CD4-positive, alpha-beta T cell treated with Interleukin-17A for 1 hour (primary cell): ENCODE data around the gene PI3.
"Not testable (repeated sequence)": the region's sequence is repeated elsewhere in the genome, so short reads cannot be mapped to it uniquely, and the experiment has no call there.

Experiments
- DNase-seq: peaks from one replicate; pipeline ENCODE4 v3.0.0-alpha.2; 2020

PI3 gene

DNA sequence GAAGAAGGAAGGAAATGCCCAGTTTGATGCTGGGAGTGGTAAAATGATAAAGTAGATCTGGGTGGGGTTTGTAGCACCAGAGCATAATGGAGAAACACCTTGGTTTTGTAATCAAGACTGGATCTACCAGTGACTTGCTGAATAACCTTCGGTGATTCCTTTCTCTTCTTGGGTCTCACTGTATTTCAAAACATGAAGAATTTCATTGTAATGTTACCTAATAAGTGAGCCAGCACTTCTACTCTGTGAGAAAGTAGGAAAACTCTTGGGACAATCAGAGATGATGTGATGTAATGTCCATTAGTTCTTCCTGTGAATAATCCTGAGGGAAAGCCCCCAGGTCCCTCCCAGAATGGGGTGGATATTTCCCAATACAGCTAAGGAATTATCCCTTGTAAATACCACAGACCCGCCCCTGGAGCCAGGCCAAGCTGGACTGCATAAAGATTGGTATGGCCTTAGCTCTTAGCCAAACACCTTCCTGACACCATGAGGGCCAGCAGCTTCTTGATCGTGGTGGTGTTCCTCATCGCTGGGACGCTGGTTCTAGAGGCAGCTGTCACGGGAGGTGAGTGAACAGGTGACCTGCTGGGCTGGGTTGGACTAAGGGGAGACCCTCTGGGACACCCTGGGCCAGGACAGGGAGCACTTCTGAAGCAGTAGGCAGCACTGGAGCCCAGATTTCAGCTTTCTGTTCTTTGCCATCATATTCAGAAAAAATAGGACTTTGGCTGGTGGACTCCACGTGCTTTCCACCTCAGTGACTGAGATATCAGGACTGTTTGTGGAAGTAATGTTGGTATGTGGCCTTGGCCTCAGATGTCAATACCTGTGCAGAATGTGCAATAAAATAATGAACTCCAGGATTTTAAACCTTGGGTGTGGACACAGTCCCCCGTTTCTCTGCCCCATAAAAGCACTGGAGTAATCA, at the start of gene PI3:
Gene PI3, plus strand, starts transcription at position 469 of the 931 bp plus-strand sequence. Its CDS starts 21 bp downstream, at position 490.
- no peak for DNase-seq

GRCh38 chr20:45128099-45128498, 46.6 kb upstream of the PI3 start:
- no peak for DNase-seq

- no peak for DNase-seq
Measured at GRCh38 chr20:45136911-45137310, 37.8 kb upstream of the PI3 start.

DNA sequence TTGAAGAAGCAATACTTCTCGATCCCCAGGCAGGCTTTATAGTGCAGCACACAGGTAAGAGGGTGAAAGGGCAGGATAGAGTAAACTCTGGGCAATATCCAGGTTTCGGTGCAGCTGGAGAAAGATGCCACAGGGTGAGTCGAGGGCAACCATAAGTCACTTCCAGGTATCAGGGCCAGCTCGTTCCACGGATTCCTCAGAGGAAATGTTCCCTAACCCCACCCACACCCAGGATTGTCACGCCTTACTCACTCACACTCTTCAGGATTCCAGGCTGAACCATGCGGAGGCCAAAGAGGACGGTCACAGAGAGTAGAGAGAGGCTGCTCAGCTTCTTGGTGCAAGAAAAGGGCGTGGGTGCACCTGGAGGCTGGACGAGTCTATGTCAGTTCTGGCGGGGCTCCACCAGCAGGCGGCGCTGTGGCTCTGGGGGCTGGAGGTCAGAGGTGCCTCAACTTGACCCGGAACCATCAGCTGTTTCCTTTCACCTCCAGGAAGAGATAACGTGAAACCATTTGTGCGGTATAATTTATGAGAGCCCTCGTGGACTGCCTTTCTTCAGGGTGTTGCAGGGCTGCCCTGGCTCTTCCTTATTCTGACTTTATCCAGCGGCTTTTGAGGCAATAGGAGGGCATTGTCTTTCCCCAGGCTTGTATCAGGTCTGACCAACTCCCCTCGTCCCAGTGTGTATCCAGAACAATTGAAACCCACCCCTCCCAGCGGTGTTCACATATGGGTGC, 36.0 kb upstream of the PI3 start:
- peak; percentile 27 for DNase-seq

- DNase-seq = not testable (repeated sequence)
Measured at GRCh38 chr20:45139733-45140375, 34.8 kb upstream of the PI3 start.

- DNase-seq = no peak
Measured at GRCh38 chr20:45140836-45141235, 33.9 kb upstream of the PI3 start.

GRCh38 chr20:45149062-45149461, 25.6 kb upstream of the PI3 start:
- DNase-seq = no peak

- no peak for DNase-seq
Measured at GRCh38 chr20:45152405-45152804, 22.3 kb upstream of the PI3 start.

GRCh38 chr20:45153147-45153546, 21.6 kb upstream of the PI3 start:
- DNase-seq = no peak

DNA sequence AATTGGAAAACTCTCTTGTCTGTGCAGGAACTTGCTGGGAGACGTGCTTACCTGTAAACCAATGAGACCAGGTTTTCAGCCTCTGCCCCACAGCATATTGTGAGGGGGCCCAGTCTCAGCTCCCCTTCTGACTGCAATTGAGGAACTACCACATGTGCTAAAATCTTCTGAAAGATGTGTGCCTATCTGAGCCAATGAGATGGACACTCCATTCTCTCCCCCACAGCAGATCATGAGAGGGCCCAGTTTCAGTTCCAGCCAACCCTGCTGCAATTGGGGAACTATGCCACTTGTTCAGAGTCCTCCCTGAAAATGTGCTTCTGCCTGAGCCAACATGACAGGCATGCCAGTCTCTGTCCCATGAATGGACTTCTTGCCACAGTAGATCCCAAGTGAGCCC, 20.9 kb upstream of the PI3 start:
- DNase-seq = peak; percentile 13

GRCh38 chr20:45154183-45154582, 20.5 kb upstream of the PI3 start:
- DNase-seq = no peak

DNA sequence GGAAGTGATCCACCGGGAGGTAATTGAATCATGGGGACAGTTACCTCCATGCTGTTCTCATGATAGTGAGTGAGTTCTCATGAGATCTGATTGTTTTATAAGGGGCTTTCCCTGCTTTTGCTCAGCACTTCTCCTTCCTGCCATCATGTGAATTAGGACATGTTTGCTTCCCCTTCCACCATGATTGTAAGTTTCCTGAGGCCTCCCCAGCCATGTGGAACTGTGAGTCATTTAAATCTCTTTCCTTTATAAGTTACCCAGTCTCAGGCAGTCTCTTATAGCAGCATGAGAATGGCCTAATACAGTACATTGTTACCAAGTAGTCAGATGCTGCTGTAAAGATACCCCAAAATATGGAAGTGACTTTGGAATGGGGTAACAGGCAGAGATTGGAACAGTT, 19.9 kb upstream of the PI3 start:
- DNase-seq = not testable (repeated sequence)

DNA sequence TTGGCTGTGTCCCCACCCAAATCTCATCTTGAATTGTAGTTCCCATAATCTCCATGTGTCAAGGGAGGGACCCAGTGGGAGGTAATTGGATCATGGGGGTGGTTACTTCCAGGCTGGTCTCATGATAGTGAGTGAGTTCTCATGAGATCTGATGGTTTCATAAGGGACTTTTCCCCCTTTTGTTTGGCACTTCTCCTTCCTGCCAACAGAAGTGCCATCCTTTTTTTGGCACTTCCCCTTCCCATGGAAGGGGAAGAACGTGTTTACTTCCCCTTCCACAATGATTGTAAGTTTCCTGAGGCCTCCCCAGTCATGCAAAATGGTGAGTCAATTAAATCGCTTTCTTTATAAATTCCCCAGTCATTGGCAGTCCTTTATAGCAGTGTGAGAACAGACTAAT, 18.0 kb upstream of the PI3 start:
- DNase-seq = no peak

GRCh38 chr20:45157962-45158361, 16.7 kb upstream of the PI3 start:
- DNase-seq = no peak

- DNase-seq = no peak
Measured at GRCh38 chr20:45163083-45163803, 11.5 kb upstream of the PI3 start.

DNA sequence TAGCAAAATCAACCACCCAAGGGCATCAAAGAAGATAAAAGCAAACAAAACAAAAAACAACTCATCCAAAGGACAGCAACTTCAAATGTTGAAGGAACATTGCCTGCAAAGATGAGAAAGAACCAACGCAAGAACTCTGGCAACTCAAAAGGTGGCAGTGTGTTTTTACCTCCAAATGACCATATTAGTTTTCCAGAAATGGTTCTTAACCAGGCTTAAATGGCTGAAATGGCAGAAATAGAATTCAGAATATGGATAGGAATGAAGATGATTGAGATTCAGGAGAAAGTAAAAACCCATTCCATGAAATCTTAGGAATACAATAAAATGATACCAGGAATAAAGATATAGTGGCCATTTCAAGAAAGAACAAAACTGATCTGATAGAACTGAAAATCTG, 9.8 kb upstream of the PI3 start:
- DNase-seq = no peak

- DNase-seq = no peak
Measured at GRCh38 chr20:45173522-45173921, 1.2 kb upstream of the PI3 start.

GRCh38 chr20:45176526-45177267, 2.0 kb downstream of the PI3 start:
- no peak for DNase-seq

- DNase-seq = no peak
Measured at GRCh38 chr20:45179166-45179565, 4.5 kb downstream of the PI3 start.

DNA sequence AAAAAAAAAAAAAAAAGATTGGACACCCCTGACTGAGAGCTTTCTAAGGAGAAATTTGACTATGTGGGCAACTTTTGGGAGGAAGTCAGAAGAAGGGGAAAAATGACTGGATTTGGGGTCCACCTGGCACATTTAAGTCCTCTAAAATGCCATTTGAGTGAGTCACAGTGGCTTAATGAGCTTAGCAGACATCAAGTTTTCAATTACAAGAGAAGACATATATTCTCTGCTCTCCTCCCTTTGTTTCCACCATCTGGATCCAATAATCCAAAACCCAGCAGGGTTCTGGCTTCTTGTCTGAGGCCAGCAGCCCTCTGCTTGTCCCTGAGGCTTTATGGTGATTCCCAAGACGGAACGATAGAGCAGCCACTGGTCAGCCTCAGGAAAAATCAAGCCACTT, 6.9 kb downstream of the PI3 start:
- DNase-seq = no peak

DNA sequence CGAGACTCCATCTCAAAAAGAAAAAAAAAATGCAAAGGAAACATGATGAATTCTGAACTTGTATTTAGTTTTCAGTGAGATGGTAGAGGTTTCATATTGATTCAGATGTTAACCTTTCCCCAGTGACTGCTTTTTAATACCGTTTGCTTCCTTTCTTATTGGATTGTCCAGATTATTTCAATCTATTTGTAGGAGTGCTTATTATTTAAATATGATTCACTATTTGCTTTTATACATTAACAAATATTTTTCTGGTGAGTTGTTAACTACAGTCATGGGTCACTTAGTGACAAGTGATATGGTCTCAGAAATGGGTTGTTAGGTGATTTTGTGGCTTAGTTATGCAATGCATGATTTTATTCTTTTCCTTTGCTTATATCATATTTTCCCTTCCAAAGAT, 8.4 kb downstream of the PI3 start:
- DNase-seq = no peak

DNA sequence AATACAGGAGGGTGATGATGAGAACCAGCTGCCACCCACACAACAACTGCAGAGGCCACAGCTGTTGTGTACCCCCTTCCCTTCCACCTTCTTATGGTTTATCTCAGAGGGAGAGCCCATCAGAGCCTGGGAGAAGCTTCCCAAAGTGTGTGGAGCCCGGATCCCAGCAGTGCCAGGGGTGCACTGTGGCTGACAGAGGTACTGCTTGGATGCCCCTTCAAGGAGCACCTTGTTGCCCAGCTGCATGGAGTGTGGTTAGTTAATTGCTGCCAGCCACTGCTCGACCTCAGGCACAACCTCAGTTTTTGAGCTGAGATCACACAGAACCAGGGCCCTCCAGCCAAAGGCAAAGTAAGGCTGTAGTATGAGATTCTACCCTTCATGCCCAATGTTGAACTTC, 13.0 kb downstream of the PI3 start:
- DNase-seq = no peak
